Stimulated activated CD8-positive, alpha-beta memory T cell treated with anti-CD3 and anti-CD28 coated beads, Interleukin-7, amount 100 ng/mL, for 4 hours (primary cell): ENCODE data around the gene PDE10A.

ENCODE experiments used
- DNase-seq, 2 donors: peaks; one replicate each; pipeline ENCODE4 v3.0.0-alpha.2; 2020; ENCODE audit warnings: low read depth in 2 of 2

The PDE10A gene

GRCh38 chr6:165662749-165663376, at the start of gene PDE10A:
TSS of gene PDE10A (minus strand) at chr6:165663241. CDS start at chr6:165662811, 430 bp downstream.
- no peak for DNase-seq

GRCh38 chr6:165708985-165709576, 46.0 kb upstream of the PDE10A start:
- DNase-seq = no peak

DNA sequence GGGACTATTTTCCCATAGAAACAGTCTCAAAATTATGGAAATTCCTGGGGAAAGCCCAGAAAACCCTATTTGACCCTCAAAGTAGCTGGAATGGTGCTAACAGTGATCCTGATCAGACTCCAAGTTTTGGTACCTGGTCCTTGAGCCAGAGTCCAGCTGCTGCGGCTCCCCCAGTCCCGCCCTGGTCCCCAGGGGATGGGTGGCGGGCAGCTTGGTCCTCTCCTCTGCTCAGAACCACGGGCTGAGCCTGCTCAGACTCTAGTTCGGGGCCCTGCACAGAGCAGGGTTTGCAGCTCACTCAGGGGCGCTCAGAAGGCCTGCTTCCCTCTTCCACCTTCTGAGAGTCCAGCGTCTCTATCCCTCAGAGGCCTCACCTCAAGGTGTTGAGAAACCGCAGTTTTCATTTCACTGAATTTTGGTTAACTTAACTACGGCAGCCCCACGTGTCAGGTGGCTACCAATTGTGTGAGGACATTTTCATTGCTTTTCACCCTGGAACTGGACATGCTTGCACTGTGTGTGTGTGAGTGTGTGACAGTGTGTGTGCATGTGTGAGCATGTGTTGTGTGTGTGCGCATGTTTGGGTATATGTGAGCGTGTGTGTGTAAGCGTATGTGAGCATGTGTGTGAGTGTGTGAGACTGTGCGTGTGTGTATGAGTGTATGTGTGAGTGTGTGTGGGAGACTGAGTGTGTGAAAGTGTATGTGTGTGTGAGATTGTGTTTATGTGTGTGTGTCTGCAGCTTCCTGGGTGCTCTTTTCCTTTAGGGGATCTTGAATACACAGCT, 44.2 kb upstream of the PDE10A start:
- DNase-seq = no peak

DNA sequence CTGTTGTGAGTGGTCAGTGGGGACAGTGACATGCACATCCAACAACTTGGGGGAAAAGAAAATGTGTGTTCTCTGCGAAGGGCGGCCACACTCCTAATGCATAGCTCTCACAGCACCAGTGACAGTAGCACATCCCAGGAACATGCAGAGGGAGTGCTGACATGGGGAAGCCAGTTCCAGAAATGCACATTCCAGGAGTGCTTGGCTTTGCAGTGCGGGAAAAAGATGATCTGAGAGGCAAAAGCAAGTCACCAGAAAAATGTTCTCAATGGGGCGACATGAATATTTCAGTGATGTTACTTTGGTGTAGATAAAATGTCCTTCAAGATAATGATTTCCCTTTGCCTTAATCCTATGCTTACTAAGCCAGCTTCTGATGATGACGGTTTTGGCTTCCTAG, 42.9 kb upstream of the PDE10A start:
- no peak for DNase-seq

- DNase-seq = no peak
These were observed 41.2 kb upstream of the PDE10A start for GRCh38 chr6:165704045-165704748.

GRCh38 chr6:165702669-165703068, 39.6 kb upstream of the PDE10A start:
- DNase-seq = no peak

- DNase-seq = no peak
These were observed 38.7 kb upstream of the PDE10A start for GRCh38 chr6:165701564-165702354.

DNA sequence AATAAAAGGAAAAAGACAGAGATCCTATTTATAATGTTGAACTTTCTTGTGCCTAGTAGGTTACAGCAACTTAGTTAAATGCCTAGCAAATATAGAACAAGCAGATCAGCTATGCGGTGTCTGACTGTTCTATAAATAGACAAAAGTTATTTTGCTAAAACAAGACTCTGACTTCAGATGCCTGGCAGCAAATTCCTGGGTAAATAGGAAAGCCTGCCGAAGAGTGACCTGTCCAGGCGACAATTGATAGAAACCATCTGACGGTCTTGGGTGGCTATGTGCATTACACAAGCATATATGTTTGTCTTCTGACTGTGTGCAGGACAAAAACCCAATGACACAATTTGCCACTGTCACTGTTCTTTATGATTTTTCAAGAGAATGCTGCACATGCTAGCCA, 38.0 kb upstream of the PDE10A start:
- no peak for DNase-seq

DNA sequence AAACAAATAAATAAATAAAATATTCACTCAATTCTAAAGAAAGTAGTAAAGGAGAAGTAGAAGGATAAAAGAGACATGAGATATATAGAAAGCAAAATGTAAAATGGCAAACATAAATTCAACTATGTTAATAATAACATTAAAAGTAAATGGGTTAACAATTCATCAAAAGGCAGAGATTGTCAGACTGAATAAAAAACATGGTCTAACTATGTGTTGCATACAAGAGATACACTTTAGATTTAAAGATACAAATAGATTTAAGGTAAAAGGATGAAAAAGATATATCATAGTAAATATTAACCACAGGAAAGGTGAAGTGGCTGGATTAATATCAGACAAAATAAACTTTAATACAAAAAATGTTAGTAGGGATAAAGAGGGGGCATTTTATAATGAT, 35.8 kb upstream of the PDE10A start:
- DNase-seq = no peak

GRCh38 chr6:165697171-165697570, 34.1 kb upstream of the PDE10A start:
- DNase-seq = no peak

DNA sequence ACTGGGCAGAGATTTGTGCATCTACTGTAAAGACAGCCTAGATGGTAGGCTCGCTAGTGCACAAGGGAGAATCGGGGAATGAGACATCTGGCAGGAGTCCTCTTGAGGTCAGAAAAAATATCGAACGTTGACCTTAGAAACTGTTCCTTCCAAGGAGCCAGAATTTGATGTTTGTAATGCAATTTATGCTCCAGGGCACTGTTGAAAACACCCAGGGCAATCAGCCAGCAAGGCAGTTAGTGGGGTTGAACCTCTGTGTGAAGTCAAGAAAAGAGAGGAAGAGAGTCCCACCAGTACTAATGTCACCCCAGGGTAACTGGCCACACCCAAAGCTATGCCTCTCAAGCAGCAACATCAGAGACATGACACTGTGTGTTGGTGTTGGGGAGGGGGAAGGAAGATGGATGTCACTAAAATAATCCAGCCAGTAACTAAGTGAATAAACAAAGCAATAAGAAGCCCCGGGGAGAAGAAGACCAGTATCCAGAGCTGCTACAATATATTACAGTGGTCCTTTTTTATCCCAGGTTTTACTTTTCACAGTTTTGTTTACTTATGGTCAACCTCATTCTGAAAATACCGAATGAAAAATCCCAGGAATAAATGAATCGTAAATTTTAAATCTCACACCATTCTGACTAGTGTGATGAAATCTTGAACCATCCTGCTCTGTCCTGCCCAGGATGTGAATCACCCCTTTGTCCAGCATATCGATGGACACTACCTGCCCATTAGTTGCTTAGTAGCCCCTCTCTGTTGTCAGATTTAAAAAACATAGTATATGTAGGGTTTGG, 32.9 kb upstream of the PDE10A start:
- no peak for DNase-seq

DNA sequence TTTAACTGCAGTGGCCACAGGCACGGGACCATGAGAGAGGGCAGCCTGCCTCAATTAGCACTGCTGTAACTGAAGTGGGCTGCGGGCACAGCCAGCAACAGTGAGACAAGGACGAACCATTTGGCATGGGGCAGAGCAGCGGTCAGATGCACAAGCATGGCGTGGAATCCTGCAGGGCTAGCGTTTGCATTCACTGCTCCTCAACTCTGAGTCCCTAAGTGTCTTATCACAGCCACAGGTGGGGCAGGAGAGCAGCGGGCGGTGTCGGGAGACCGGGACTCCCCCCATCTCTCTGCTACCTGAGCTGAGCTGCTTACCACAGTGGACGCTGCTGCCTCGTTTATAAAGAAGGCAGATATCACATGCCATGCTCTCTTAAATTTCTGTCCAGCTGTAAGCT, 31.3 kb upstream of the PDE10A start:
- no peak for DNase-seq

DNA sequence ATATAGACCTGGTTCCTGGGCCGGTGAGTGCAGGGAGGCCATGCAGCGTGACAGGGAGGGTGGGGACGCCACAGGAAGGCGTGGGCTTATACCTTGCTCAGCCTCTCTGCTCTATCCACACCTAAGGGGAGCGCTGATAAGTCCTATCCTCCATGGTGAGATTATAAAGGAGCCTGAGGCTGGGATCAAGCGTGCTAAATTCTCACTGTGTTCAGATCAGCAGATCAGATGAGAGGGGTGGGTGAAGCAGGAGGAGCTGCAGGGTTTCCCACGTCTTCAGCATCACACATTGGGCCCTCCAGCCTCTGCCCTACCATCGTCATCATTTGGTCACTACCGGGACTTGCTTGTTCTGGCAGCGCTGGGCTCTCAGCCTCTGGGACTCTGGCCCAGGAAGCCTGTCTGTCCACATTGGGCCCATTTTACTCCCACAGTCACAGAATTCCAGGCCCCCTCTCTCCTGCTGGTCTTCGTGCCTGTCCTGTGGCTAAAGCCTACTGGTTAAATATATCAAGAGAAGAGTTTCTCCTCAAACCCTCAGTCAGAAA, 29.1 kb upstream of the PDE10A start:
- no peak for DNase-seq

DNA sequence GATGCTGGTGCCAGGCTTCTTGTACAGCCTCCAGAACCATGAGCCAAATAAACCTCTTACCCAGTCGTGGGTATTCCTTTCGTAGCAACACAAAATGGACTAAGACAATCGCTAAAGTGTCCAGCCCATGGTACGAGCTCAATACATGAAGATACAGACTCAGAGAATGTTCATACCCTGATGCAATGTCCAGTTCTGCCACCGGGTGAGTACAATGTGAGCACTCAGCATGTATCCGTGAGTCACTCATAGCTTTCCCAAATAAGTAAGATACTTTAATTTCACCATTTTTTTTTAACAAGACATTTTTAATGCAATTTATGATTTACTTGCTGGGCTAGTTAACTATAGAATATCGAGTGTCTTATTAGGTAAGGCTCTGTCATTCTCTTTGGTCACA, 26.7 kb upstream of the PDE10A start:
- no peak for DNase-seq

DNA sequence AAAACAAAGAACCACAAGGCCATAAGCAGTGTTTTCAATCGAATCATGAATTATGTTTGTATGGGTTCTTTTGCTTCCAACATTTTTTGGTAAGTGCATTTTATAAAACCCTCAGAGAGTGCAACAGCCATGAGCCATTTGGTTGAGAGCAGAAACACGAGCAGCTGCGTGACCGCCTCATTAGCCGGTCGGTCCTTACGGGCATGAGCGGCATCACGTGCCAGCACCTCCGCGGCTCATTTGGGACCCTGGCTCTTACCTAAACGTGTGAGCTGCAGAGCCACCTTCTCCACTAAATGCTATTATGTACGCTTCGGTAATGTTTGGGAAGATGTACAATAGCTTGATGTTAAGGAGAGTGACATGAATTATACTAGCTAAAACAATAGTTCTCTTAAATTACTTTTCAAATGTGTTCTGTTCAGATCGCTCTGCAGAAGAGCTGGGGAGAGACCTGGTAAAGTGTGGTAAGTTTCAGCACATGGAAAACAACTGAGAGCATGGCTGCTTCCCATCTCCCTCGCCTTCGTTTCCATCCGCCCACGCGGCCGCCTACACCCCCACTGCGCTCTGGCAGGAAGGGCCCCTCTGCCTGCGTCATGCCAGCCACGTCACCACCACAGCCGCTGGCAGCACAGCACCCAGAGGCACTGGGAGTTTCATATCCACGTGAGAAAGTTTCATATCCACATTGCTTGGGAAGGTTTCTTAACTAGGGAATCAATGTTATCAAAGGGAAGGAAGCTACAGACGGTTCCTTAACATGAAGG, 23.7 kb upstream of the PDE10A start:
- DNase-seq = no peak

- no peak for DNase-seq
These were observed 22.3 kb upstream of the PDE10A start for GRCh38 chr6:165685302-165685701.

GRCh38 chr6:165684333-165684732, 21.3 kb upstream of the PDE10A start:
- DNase-seq = no peak

DNA sequence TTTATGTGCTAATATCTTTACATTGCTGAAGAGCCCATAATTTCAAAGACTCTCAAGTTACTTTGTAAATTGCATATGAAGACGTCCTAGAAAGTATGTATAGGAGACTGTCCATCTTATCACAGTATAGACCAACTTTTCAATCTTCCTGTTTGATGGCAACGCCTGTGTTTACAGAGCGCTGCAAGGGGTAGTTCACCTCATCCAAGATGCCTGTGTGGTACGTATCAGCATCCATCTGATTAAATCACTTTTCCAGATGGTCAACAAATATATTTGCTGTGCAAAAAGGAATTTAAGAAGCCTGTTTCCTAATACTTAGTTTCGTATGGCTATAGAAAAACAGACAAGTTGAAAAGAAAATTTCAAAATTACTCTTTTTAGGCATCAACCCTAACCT, 17.9 kb upstream of the PDE10A start:
- no peak for DNase-seq

GRCh38 chr6:165679326-165679725, 16.3 kb upstream of the PDE10A start:
- no peak for DNase-seq

DNA sequence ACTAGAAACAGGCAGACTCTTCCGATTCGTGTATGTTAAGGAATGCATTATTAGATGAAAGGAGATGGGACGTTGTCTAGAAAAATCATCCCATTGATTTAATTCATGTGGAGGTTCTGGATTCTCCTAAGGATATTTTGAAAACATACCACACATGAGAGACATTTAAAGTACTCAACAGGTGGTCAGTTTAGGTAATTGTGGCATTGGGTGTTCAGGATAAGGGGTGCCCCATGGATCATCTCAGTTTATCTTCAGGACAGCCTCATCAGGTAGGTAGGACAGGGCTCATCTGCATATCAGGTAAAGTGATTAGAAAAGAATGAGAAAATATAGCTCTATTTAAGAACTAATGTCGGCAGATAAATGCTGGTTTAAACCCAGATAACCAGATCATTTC, 15.9 kb upstream of the PDE10A start:
- DNase-seq = no peak
